Keratinocyte (primary cell): ENCODE results near the gene RPS26. TPM values are rescaled to one million over a fixed set of nuclear protein-coding genes. Genes with fewer than 3 reads are reported as not detected.

Experiments used
- DNase-seq: peaks from one replicate; pipeline ENCODE4 v3.0.0-alpha.2; 2011; ENCODE audit warnings: low read depth, missing footprints, low spot score
- FAIRE-seq: peaks from 2 replicates; lab custom pipeline; 2011; peaks lifted over from hg19 to GRCh38; lab: Jason Lieb, UNC
- H2AFZ ChIP-seq: 2 replicates; pipeline ENCODE4 v1.6.0; 2012; ENCODE audit warnings: low read length, control low read depth, inconsistent platforms; ENCODE audit not compliant: control insufficient read depth
- H3K27ac ChIP-seq: 2 replicates; pipeline ENCODE4 v1.5.1; 2011; ENCODE audit warnings: low read length; ENCODE audit not compliant: control insufficient read depth, insufficient read depth
- H3K27me3 ChIP-seq: 3 replicates; pipeline ENCODE4 v1.6.0; 2011; ENCODE audit warnings: low read length; ENCODE audit not compliant: control insufficient read depth, insufficient read depth; ENCODE audit errors: extremely low read depth
- H3K36me3 ChIP-seq, 2 experiments: 2 replicates in 1 of 2; 3 replicates in 1 of 2; pipeline ENCODE4 v1.5.1; 2011; ENCODE audit warnings: low read length in 2 of 2, mild to moderate bottlenecking in 1 of 2; ENCODE audit not compliant: control insufficient read depth in 2 of 2, insufficient read depth in 2 of 2; ENCODE audit errors: extremely low read depth in 1 of 2
- H3K4me1 ChIP-seq: 3 replicates; pipeline ENCODE4 v1.5.1; 2011; ENCODE audit warnings: low read length; ENCODE audit not compliant: control insufficient read depth, insufficient read depth; ENCODE audit errors: extremely low read depth
- H3K4me2 ChIP-seq: 3 replicates; pipeline ENCODE4 v1.6.0; 2011; ENCODE audit warnings: low read depth, low read length; ENCODE audit not compliant: control insufficient read depth, insufficient read depth; ENCODE audit errors: extremely low read depth
- H3K4me3 ChIP-seq, 3 experiments: fragments of 200-600 bp in 1 of 3; sonication (generic) in 1 of 3; 2 replicates in 2 of 3; 3 replicates in 1 of 3; pipeline ENCODE4 v1.5.1; 2011 to 2016; ENCODE audit warnings: low read length in 3 of 3, mild to moderate bottlenecking in 3 of 3, control low read depth in 2 of 3, inconsistent platforms in 1 of 3, low read depth in 1 of 3, mixed read lengths in 1 of 3, mixed run types in 1 of 3, moderate library complexity in 1 of 3; ENCODE audit not compliant: control insufficient read depth in 2 of 3, insufficient read depth in 2 of 3; ENCODE audit errors: extremely low read depth in 1 of 3
- H3K79me2 ChIP-seq: 2 replicates; pipeline ENCODE4 v1.6.0; 2012; ENCODE audit warnings: low read length; ENCODE audit not compliant: control insufficient read depth, insufficient read depth
- H3K9ac ChIP-seq: 3 replicates; pipeline ENCODE4 v1.6.0; 2011; ENCODE audit warnings: low read length; ENCODE audit not compliant: control insufficient read depth, insufficient read depth; ENCODE audit errors: extremely low read depth
- H3K9me1 ChIP-seq: 3 replicates; pipeline ENCODE4 v1.6.0; 2011; ENCODE audit warnings: low read length; ENCODE audit not compliant: control insufficient read depth, insufficient read depth; ENCODE audit errors: extremely low read depth
- H3K9me3 ChIP-seq: 2 replicates; pipeline ENCODE4 v1.5.1; 2012; ENCODE audit warnings: low read depth, low read length; ENCODE audit not compliant: control insufficient read depth
- H4K20me1 ChIP-seq: 3 replicates; pipeline ENCODE4 v1.6.0; 2011; ENCODE audit warnings: low read length; ENCODE audit not compliant: control insufficient read depth, insufficient read depth; ENCODE audit errors: extremely low read depth
- CTCF ChIP-seq, 3 experiments: IDR thresholded peaks in 1 of 3; conservative IDR thresholded peaks in 1 of 3; optimal IDR thresholded peaks in 1 of 3; 2 replicates in 2 of 3; 3 replicates in 1 of 3; pipeline versions ENCODE3 to v1.5.1; 2011; ENCODE audit warnings: low read length in 3 of 3, mild to moderate bottlenecking in 3 of 3, moderate library complexity in 2 of 3, control low read depth in 1 of 3, inconsistent platforms in 1 of 3; ENCODE audit not compliant: insufficient read depth in 2 of 3; ENCODE audit errors: extremely low read depth in 1 of 3
- EZH2 ChIP-seq: IDR thresholded peaks from one replicate; pipeline ENCODE4 v1.6.1; 2012; ENCODE audit warnings: inconsistent platforms, mild to moderate bottlenecking, low read length, moderate library complexity
- dilution Hi-C: fragments of 300-500 bp; cut with MboI; formaldehyde crosslinking; loops from one replicate; pipeline ENCODE4 v1.7.0; 2020; ENCODE audit warnings: low sequenced_read_pairs; ENCODE audit not compliant: extremely low pct_ligation_motif_present
- polyA plus RNA-seq, 5 experiments: library from polyadenylated mRNA; depleted of rRNA in 3 of 5; stranded (reverse) in 3 of 5; stranded (forward) in 1 of 5; unstranded in 1 of 5; fragments of >200 nt; gene quantifications; 1 replicate in 1 of 5; 2 replicates in 3 of 5; 3 replicates in 1 of 5; pipeline versions ENCODE4 v1.2.1 to v1.2.3, GENCODE V29; 2011 to 2012; ENCODE audit warnings: missing spikeins in 2 of 5, low read depth in 1 of 5, low replicate concordance in 1 of 5

The RPS26 gene
- polyA plus RNA-seq, 1 donor (not counting 4 experiments of a cell fraction or from before 2014, with no cell fraction given), result 663 TPM

- dilution Hi-C loops, result no loop called here
- Histone ChIP-seq H2AFZ (no peak overlapping the region), H3K4me1 (peaks cover 16% of the 10 kb centered on the region), H4K20me1 (no peaks in the 10 kb centered on the region), H3K27ac (no peak overlapping the region), H3K79me2 (no peaks in the 10 kb centered on the region), H3K36me3 (peaks cover 4 to 15% of the 10 kb centered on the region in 2 experiments), H3K4me3 (no peak overlapping the region), H3K27me3 (no peaks in the 10 kb centered on the region), H3K9me3 (no peaks in the 10 kb centered on the region), H3K4me2 (no peak overlapping the region), H3K9me1 (no peaks in the 10 kb centered on the region), H3K9ac (no peak overlapping the region)
- FAIRE-seq (no peak), DNase-seq (no peak)
- TF ChIP-seq EZH2 (no peak), CTCF (optimal IDR thresholded peaks at IDR 0.05 in 1 of 3, IDR thresholded peaks at IDR 0.05 in 1 of 3, conservative IDR thresholded peaks at IDR 0.05 in 1 of 3; ENCODE audit: extremely low read depth in 1 of 3, insufficient read depth in 2 of 3, low read length in 3 of 3) (peak; percentile 52 to 57 (median 56))
Measured at GRCh38 chr12:56084958-56085543, 43.3 kb downstream of the RPS26 start.

GRCh38 chr12:56086096-56086495 lies 44.4 kb downstream of the RPS26 start:
- Histone ChIP-seq H3K9me1 (no peaks in the 10 kb centered on the region), H3K79me2 (no peaks in the 10 kb centered on the region), H3K4me1 (peaks cover 11% of the 10 kb centered on the region), H3K27ac (no peak overlapping the region), H3K4me3 (no peak overlapping the region), H2AFZ (no peak overlapping the region), H3K4me2 (no peak overlapping the region), H3K27me3 (no peaks in the 10 kb centered on the region), H3K9me3 (no peaks in the 10 kb centered on the region), H4K20me1 (no peaks in the 10 kb centered on the region), H3K9ac (no peak overlapping the region), H3K36me3 (peaks cover 4 to 15% of the 10 kb centered on the region in 2 experiments)
- dilution Hi-C loops, result no loop called here
- no peak for DNase-seq
- no peak for FAIRE-seq
- TF ChIP-seq CTCF (optimal IDR thresholded peaks at IDR 0.05 in 1 of 3, IDR thresholded peaks at IDR 0.05 in 1 of 3, conservative IDR thresholded peaks at IDR 0.05 in 1 of 3; ENCODE audit: extremely low read depth in 1 of 3, insufficient read depth in 2 of 3, low read length in 3 of 3) (no peak), EZH2 (no peak)
